ENCODE data around the gene NRXN3.

The NRXN3 gene

GRCh38 chr14:78245238-78245637 lies 75.1 kb downstream of the NRXN3 start:
- H3K4me3 ChIP-seq (ENCODE audit: low read depth, low read length), result no peak overlapping the region
- DNase-seq (ENCODE audit: low read depth), result no peak
- no peak for TF ChIP-seq CTCF (IDR thresholded peaks at IDR 0.05; ENCODE audit: insufficient read depth, low read depth, low read length, missing control alignments)

GRCh38 chr14:78248501-78249090 lies 78.4 kb downstream of the NRXN3 start:
- TF ChIP-seq CTCF (IDR thresholded peaks at IDR 0.05; ENCODE audit: insufficient read depth, low read depth, low read length, missing control alignments), result no peak
- H3K4me3 ChIP-seq (ENCODE audit: low read depth, low read length), result no peak overlapping the region
- DNase-seq (ENCODE audit: low read depth), result no peak

- H3K4me3 ChIP-seq (ENCODE audit: low read depth, low read length), result no peak overlapping the region
- no peak for DNase-seq (ENCODE audit: low read depth)
- TF ChIP-seq CTCF (IDR thresholded peaks at IDR 0.05; ENCODE audit: insufficient read depth, low read depth, low read length, missing control alignments), result no peak
Observed at GRCh38 chr14:78251308-78251707, 81.1 kb downstream of the NRXN3 start.

- no peak overlapping the region for H3K4me3 ChIP-seq (ENCODE audit: low read depth, low read length)
- no peak for DNase-seq (ENCODE audit: low read depth)
- TF ChIP-seq CTCF (IDR thresholded peaks at IDR 0.05; ENCODE audit: insufficient read depth, low read depth, low read length, missing control alignments), result no peak
Observed at GRCh38 chr14:78253986-78254385, 83.8 kb downstream of the NRXN3 start.

- peak; percentile 18 for DNase-seq (ENCODE audit: low read depth)
- no peak for TF ChIP-seq CTCF (IDR thresholded peaks at IDR 0.05; ENCODE audit: insufficient read depth, low read depth, low read length, missing control alignments)
- H3K4me3 ChIP-seq (ENCODE audit: low read depth, low read length), result no peak overlapping the region
Observed at GRCh38 chr14:78254911-78255461, 84.8 kb downstream of the NRXN3 start.

GRCh38 chr14:78259831-78260230 lies 89.7 kb downstream of the NRXN3 start:
- H3K4me3 ChIP-seq (ENCODE audit: low read depth, low read length), result no peak overlapping the region
- no peak for TF ChIP-seq CTCF (IDR thresholded peaks at IDR 0.05; ENCODE audit: insufficient read depth, low read depth, low read length, missing control alignments)
- no peak for DNase-seq (ENCODE audit: low read depth)
